ENCODE results near the gene SLC35F3. TPM values are rescaled to one million over a fixed set of nuclear protein-coding genes. Genes with fewer than 3 reads are reported as not detected.
"Not testable (repeated sequence)": the region's sequence is repeated elsewhere in the genome, so short reads cannot be mapped to it uniquely, and the experiment has no call there.

SLC35F3 gene
- polyA plus RNA-seq, 3 donors from 2014 or later, result not detected

DNA sequence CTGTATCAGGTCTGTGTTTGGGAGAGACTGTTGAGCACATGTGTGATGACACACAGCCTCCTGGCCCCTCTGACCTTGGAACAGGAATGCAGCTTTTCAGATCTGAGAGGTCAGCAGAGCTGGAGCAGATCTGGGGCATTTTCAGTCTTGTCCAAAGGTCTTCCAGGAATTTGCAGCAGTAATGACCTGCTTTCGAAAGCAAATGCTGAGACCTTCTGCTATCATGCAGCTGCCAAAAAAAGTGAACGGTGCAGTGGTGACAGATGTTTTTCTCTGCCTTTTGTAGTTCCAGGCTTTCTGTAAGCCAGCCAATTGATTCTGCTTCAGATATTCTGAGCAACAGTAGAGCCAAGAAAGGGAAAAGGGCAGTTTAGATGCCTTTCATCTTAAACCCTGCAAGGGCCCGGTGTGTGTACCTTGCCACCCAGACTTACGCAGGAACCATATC, 331.0 kb downstream of the SLC35F3 start:
- Mint-ChIP-seq H3K4me3 (no peak overlapping the region), H3K36me3 (no peaks in the 10 kb centered on the region), H3K4me1 (peaks cover 14 to 16% of the 10 kb centered on the region in 2 donors), H3K27ac (no peak overlapping the region), H3K27me3 (ENCODE audit: low read depth in 3 of 3) (peaks cover 5 to 36% (median 28%) of the 10 kb centered on the region in 3 donors), H3K9me3 (peaks cover 0 to 1% (median 0%) of the 10 kb centered on the region in 6 donors)
- DNase-seq, result no peak

DNA sequence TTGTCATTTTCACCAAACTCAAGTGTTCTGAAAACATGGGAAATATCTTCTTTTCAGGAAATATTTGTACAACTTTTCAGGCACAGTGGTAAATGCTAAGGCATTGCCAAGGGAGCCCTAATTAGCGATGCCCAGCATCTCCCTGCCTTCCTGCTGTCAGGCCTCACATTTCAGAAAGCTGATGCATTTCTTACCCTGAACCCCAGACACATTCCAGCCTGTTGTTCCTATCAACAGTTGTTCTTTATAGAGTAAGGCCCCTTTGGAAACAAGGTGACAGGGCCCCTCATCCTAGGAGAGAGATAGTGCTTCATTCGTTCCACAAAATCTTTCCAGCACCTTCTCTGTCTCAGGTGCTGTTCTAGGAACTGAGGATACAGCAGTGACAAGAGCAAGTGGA, 332.9 kb downstream of the SLC35F3 start:
- peaks cover 4 to 41% (median 18%) of the 10 kb centered on the region in 3 donors for H3K27me3 Mint-ChIP-seq (ENCODE audit: low read depth in 3 of 3)
- no peak overlapping the region for H3K4me3 Mint-ChIP-seq
- DNase-seq, result no peak
- H3K36me3 Mint-ChIP-seq, result no peaks in the 10 kb centered on the region
- no peak overlapping the region for H3K27ac Mint-ChIP-seq
- H3K9me3 Mint-ChIP-seq, result peaks cover 0 to 1% (median 0%) of the 10 kb centered on the region in 6 donors
- no peaks in the 10 kb centered on the region for H3K4me1 Mint-ChIP-seq

DNA sequence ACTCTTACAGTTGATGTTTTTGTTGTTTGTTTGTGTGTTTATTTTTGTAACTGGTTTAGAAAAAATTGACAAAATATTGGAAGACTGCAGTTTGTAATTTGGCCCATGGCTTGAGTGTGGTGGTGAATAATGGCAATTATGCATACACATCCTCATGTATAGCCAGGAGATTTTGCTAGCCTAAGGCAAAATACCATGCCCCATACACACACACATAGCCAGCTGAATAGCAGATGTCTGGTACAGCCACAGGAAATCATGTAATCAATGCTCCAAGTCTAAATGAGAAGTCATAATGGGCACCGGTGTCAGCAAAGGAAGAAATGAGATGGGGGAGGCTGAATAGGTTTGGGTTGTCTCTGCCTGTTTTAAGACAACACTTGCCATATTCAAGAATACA, 333.6 kb downstream of the SLC35F3 start:
- no peak for DNase-seq
- H3K27me3 Mint-ChIP-seq (ENCODE audit: low read depth in 3 of 3), result peaks cover 6 to 39% (median 17%) of the 10 kb centered on the region in 3 donors
- no peaks in the 10 kb centered on the region for H3K4me1 Mint-ChIP-seq
- no peaks in the 10 kb centered on the region for H3K9me3 Mint-ChIP-seq
- no peak overlapping the region for H3K27ac Mint-ChIP-seq
- no peak overlapping the region for H3K4me3 Mint-ChIP-seq
- no peaks in the 10 kb centered on the region for H3K36me3 Mint-ChIP-seq

DNA sequence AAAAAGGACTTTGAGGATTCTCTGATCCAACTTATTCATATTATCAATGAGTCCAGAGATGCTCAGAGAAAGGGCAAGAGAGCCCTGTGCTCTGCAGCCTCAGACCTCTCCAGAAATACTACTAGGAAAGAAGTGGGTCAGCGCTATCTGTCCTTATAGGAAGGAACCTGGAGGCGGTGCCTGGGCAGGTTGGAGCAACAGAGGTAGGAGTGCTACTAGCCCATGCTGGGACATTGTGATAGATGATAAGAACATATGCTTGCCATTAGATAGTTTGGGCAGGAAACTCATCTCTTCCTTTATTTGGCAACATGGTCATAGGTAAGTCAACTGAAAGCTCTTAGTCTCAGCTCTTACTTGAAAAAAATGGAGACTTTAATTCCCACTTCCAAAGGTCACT, 335.0 kb downstream of the SLC35F3 start:
- Mint-ChIP-seq H3K4me3 (no peak overlapping the region), H3K36me3 (no peaks in the 10 kb centered on the region), H3K27me3 (ENCODE audit: low read depth in 3 of 3) (peaks cover 4 to 31% (median 18%) of the 10 kb centered on the region in 3 donors), H3K4me1 (no peaks in the 10 kb centered on the region), H3K27ac (no peak overlapping the region), H3K9me3 (no peaks in the 10 kb centered on the region)
- no peak for DNase-seq

DNA sequence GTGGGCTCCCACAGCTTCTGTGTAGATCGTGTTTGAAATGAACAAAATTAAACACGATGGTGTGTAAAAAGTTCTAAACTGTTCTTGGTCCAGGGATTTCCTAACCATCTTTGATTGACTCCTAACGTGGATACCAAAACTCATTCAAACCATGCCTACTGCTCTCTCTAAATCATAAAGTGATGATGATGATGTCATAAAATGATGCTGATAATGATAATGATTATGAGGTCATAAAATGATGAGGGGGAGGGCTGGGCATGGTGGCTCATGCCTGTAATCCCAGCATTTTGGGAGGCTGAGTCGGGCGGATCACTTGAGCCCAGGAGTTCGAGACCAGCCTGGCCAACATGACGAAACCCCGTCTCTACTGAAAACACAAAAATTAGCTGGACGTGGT, 335.5 kb downstream of the SLC35F3 start:
- Mint-ChIP-seq H3K36me3 (no peaks in the 10 kb centered on the region), H3K27ac (no peak overlapping the region)

DNA sequence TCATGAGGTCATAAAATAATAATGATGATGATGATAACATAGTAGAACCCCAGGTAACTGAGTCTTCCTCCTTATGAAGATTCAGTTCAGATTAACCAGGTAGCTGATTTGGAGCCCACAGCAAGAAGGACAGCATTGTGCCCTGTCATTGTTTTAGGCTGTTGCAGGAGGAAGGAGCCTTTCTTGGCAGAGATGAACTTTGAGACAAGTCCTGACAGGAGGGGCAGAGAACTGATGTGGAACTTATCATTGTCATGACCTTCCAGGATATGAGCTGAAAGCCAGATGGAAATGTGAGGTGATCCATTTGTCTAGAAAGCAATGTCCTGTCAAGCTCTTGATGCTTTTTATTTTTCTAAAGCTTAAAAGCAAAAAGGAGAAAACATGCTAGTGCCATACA, 336.2 kb downstream of the SLC35F3 start:
- no peaks in the 10 kb centered on the region for H3K36me3 Mint-ChIP-seq
- no peak overlapping the region for H3K4me3 Mint-ChIP-seq
- no peak overlapping the region for H3K27ac Mint-ChIP-seq
- DNase-seq, result no peak
- no peaks in the 10 kb centered on the region for H3K4me1 Mint-ChIP-seq
- H3K9me3 Mint-ChIP-seq, result no peaks in the 10 kb centered on the region
- peaks cover 4 to 22% (median 21%) of the 10 kb centered on the region in 3 donors for H3K27me3 Mint-ChIP-seq (ENCODE audit: low read depth in 3 of 3)

More for the DNA sequence above, 335.5 kb downstream of the SLC35F3 start:
- Mint-ChIP-seq H3K9me3 (no peaks in the 10 kb centered on the region), H3K27me3 (ENCODE audit: low read depth in 3 of 3) (peaks cover 4 to 27% (median 19%) of the 10 kb centered on the region in 3 donors), H3K4me3 (no peak overlapping the region), H3K4me1 (no peaks in the 10 kb centered on the region)
- DNase-seq, result no peak

DNA sequence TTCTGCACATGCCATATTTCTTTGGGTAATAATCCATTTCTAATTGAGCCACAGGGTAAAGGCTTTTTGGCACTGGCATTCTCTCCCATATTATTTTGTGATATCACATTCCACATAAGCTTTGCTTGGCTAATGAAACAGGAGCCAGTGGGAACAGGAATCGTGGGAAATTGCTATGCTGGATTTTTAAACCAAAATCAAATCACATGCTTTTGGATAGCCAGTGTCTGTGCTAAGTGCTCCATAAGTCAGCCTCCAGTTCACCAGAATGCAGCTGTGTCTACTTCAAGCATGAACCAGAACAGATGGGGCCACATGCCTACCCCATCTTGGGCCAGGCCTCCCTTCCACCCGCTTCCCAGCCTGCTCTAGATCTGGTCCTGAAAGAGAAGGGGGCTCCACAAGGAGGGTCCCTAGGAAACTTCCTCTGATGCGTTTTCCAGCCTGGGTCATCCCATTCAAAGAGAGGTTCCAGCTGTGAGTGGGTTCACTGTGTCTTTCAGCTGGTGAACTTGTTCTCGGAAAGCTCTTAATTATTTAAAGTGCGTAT, 337.5 kb downstream of the SLC35F3 start:
- DNase-seq, result no peak
- H3K27ac Mint-ChIP-seq, result no peak overlapping the region
- H3K27me3 Mint-ChIP-seq (ENCODE audit: low read depth in 3 of 3), result peaks cover 2 to 23% (median 19%) of the 10 kb centered on the region in 3 donors
- peaks cover 6 to 13% of the 10 kb centered on the region in 2 donors for H3K4me1 Mint-ChIP-seq
- peaks cover 0 to 5% (median 2%) of the 10 kb centered on the region in 3 donors for H3K36me3 Mint-ChIP-seq
- H3K4me3 Mint-ChIP-seq, result no peak overlapping the region
- H3K9me3 Mint-ChIP-seq, result peaks cover 0 to 5% (median under 1%) of the 10 kb centered on the region in 6 donors

DNA sequence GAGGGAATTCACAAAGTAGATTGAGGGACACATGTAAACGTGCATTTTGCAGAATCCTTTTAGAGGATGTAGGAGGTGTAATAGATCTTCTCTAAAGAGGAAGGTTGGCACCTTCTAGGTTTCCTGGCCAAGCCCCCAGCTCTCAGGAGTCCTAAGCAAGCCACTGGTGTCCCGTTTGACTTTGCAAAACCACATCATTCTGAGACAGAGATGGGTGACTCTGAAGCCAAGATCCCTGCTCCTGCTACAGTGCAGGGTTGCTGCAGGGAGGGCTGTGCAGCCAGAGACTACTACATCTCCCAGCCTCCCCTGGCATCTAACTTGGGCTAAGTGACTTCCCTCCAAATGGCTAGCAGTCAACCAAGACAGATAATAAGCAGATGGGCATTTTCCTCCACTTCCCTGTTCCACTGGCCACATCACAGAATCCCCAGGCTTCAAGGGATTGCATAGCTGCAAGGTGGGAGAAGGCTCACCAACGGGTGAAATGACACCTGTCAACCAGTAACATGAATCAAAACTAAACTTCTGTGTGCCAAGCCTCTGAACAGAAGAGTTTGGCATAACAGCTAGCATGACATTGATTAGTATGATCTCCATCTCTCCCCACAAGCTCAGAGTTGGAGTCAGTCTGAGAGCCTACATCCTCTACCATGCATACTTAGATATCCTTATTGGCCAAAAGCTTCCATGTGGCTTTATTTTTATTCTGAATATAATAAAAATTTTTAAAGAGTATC, 339.2 kb downstream of the SLC35F3 start:
- peaks cover 6 to 16% of the 10 kb centered on the region in 2 donors for H3K4me1 Mint-ChIP-seq
- H3K9me3 Mint-ChIP-seq, result peaks cover 0 to 14% (median 2%) of the 10 kb centered on the region in 6 donors
- DNase-seq, result no peak
- peaks cover 0 to 8% (median 2%) of the 10 kb centered on the region in 3 donors for H3K36me3 Mint-ChIP-seq
- no peak overlapping the region for H3K4me3 Mint-ChIP-seq
- no peak overlapping the region for H3K27ac Mint-ChIP-seq
- H3K27me3 Mint-ChIP-seq (ENCODE audit: low read depth in 3 of 3), result peaks cover 4 to 17% (median 16%) of the 10 kb centered on the region in 3 donors

DNA sequence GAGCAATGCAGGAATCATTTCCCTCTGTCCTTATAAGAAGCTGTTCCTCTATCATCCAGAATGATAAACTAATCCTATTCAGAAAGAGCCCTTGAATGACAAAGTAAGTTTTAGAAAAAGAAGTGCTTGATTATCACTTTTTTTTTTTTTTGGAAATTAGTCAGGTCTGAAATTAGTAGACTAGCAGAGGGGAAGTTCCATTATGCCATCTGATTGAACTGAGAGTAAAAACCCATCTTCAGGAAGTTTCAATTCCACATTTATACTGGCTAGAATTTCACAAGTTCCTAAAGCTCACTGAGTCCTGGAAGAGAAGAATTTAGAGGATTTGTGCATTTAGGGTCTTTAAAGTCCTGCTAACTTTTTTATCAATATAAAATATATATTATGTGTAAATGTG, 340.0 kb downstream of the SLC35F3 start:
- no peak for DNase-seq
- Mint-ChIP-seq H3K4me3 (no peak overlapping the region), H3K36me3 (peaks cover 0 to 8% (median 2%) of the 10 kb centered on the region in 3 donors), H3K9me3 (peaks cover 0 to 14% (median 3%) of the 10 kb centered on the region in 6 donors), H3K27ac (no peak overlapping the region), H3K27me3 (ENCODE audit: low read depth in 3 of 3) (peaks cover 4 to 17% (median 14%) of the 10 kb centered on the region in 3 donors), H3K4me1 (peaks cover 6 to 16% of the 10 kb centered on the region in 2 donors)

DNA sequence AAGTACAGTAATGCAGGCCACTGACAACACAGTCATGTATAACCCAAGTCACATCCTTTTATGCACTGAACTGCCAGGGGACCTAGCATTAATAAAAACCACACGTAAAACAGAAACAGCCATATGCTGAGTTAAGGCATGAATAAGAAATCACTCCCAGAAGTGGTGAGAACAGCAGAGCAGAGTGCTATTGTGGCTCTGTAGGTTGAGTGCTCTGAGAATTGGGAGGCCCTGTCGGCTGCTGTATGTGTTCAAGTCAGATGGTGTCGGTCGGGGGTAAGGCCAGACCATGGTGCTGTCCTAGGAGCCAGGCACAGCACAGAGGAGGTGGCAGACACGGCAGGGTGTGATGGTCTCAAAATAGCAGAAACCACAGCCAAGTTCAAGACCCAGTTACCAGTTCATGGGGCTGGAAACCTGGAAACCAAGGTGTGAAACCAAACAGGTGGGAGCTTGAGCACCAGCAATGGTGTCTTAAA, 342.2 kb downstream of the SLC35F3 start:
- H3K4me3 Mint-ChIP-seq, result no peak overlapping the region
- no peak overlapping the region for H3K27ac Mint-ChIP-seq
- peaks cover 0 to 8% (median 2%) of the 10 kb centered on the region in 3 donors for H3K36me3 Mint-ChIP-seq
- H3K9me3 Mint-ChIP-seq, result peaks cover 0 to 14% (median 3%) of the 10 kb centered on the region in 6 donors
- peaks cover 6 to 16% of the 10 kb centered on the region in 2 donors for H3K4me1 Mint-ChIP-seq
- DNase-seq, result no peak
- peaks cover 5 to 16% (median 9%) of the 10 kb centered on the region in 3 donors for H3K27me3 Mint-ChIP-seq (ENCODE audit: low read depth in 3 of 3)

DNA sequence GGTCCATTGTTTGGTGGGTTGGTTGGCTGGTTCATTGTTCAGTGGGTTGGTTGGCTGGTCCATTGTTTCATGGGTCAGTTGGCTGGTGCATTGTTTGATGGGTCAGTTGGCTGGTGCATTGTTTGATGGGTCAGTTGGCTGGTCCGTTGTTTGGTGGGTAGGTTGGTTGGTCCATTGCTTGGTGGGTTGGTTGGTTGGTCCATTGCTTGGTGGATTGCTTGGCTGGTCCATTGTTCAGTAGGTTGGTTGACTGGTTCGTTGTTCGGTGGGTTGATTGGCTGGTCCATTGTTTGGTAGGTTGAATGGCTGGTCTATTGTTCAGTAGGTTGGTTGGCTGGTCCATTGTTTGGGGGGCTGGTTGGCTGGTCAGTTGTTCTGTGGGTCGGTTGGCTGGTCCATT, 343.3 kb downstream of the SLC35F3 start:
- H3K4me1 Mint-ChIP-seq, result peaks cover 6 to 16% of the 10 kb centered on the region in 2 donors
- peaks cover 5 to 17% (median 9%) of the 10 kb centered on the region in 3 donors for H3K27me3 Mint-ChIP-seq (ENCODE audit: low read depth in 3 of 3)
- H3K36me3 Mint-ChIP-seq, DNase-seq, H3K4me3 Mint-ChIP-seq, H3K27ac Mint-ChIP-seq: not testable (repeated sequence)
- peaks cover 0 to 14% (median 3%) of the 10 kb centered on the region in 6 donors for H3K9me3 Mint-ChIP-seq

DNA sequence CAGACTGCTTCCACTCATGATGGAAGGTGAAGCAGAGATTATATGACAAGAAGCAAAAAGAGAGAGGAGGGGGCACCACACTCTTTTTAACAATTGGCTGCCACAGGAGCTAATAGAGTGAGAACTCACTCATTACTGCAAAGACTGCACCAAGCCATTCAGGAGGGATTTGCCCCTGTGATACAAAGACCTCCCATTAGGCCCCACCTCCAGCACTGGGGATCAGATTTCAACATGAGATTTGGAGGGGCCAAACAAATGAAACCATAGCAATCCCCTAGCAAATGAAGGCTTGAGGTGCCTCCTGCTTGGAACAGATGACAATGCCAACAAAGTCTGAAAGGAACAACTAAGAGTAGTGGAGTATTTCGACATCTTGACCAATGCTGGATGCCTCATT, 346.3 kb downstream of the SLC35F3 start:
- Mint-ChIP-seq H3K36me3 (peaks cover 0 to 8% (median 2%) of the 10 kb centered on the region in 3 donors), H3K4me3 (no peak overlapping the region), H3K9me3 (peaks cover 0 to 14% (median 3%) of the 10 kb centered on the region in 6 donors), H3K4me1 (peaks cover 6 to 16% of the 10 kb centered on the region in 2 donors), H3K27me3 (ENCODE audit: low read depth in 3 of 3) (peaks cover 3 to 14% (median 4%) of the 10 kb centered on the region in 3 donors), H3K27ac (no peak overlapping the region)
- DNase-seq, result no peak

DNA sequence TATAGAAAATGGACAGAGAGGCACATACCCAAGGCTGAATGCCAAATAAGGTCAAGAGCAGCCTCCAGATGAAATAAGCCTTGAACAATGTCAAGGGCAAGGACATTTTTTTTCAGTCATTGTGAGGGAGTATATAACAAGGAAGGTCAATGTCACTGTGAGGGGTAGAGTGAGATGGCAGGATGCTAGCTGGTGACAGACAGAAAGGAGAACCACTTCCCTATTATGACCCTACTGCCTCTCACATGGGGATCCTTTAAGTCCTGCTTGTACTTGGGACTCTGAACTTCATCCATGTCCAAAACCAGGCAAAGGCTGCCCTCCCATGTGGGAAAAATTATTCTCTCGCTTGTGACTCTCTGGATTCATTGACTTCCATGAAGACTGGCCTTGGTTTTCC, 349.3 kb downstream of the SLC35F3 start:
- Mint-ChIP-seq H3K27ac (no peak overlapping the region), H3K27me3 (ENCODE audit: low read depth in 3 of 3) (peaks cover 3 to 15% (median 8%) of the 10 kb centered on the region in 3 donors), H3K4me1 (no peaks in the 10 kb centered on the region), H3K36me3 (peaks cover 0 to 5% (median 4%) of the 10 kb centered on the region in 3 donors), H3K4me3 (no peak overlapping the region), H3K9me3 (peaks cover 0 to 13% (median 3%) of the 10 kb centered on the region in 6 donors)
- no peak for DNase-seq

DNA sequence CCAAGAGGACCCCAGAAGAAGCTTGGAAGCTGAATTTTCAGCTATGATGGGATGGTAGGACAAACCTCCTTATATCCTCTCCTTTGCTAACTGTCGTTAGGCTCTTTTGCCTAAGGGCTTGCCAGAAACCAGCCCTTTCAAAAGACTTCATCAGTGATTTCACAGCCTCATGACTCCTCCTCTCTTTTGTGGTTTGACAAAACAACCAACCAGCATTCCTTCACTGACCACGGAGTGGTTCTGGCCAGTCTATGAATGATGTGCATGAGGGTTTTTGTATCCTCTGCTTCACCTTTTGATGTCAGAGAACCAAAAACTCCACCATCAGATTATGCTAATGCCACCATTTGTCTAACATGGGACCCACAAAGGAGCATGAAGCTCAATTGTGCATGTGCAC, 351.9 kb downstream of the SLC35F3 start:
- DNase-seq, result no peak
- no peaks in the 10 kb centered on the region for H3K4me1 Mint-ChIP-seq
- peaks cover 0 to 5% (median 4%) of the 10 kb centered on the region in 3 donors for H3K36me3 Mint-ChIP-seq
- H3K27ac Mint-ChIP-seq, result no peak overlapping the region
- peaks cover 0 to 13% (median 3%) of the 10 kb centered on the region in 6 donors for H3K9me3 Mint-ChIP-seq
- no peak overlapping the region for H3K4me3 Mint-ChIP-seq
- peaks cover 6 to 12% (median 10%) of the 10 kb centered on the region in 3 donors for H3K27me3 Mint-ChIP-seq (ENCODE audit: low read depth in 3 of 3)

Data from immature natural killer cell (primary cell).